HG03571 (cell line): ENCODE measurements around the gene CEP112.
"Not testable (repeated sequence)": the region's sequence is repeated elsewhere in the genome, so short reads cannot be mapped to it uniquely, and the experiment has no call there.

Source experiments
- ATAC-seq: cut with Tn5 transposase; IDR thresholded peaks from one replicate; pipeline ENCODE4 v1.9.1; 2021; ENCODE audit not compliant: unreplicated experiment

The CEP112 gene

DNA sequence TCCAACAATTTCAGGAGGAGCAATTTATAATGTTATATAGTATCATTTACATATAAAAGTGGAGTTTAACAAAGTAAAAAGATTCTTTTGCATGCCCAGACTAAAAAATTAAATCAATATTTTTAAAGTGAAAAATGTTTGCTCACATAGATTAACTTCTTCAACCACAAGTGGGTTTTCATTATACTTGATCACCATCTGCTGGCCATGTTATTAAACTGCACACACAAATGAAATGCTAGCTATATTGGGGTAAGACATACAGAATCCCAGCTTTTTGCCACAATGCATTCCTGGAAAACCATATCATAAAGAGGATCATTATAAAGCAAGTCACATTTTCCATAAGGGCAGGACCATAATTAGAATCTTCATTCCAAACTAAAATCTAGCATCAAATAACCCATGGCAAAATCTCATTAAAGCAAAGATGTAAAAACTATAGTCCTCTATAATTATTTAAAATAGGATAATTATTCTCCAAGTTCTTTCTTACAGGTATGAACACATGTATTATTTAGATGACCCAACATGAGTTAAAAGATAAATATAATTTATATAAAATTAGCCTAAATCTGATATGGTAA lies 26.3 kb downstream of the CEP112 start:
- no peak for ATAC-seq

- ATAC-seq: not testable (repeated sequence)
Observed at GRCh38 chr17:66155055-66155454, 36.9 kb downstream of the CEP112 start.

DNA sequence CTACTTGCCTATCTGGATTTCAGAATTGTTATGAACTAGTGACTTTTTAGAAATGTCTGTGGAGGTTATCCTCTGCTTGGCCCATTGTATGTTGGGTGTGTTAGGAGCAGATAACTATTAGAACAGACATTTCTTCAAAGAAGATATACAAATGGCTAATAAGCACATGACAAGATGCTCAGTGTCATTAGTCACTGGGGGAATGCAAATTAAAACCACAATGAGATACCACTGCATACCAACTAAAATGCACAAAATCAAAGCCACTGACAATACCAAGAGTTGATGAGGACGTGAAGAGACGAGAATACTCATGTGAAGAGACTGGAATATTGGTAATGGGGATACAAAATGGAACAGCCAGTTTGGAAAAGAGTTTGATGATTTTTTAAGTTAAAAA lies 39.2 kb downstream of the CEP112 start:
- no peak for ATAC-seq

GRCh38 chr17:66150708-66151107 lies 41.2 kb downstream of the CEP112 start:
- ATAC-seq: no peak

- ATAC-seq: no peak
Observed at GRCh38 chr17:66149562-66149961, 42.4 kb downstream of the CEP112 start.

GRCh38 chr17:66146394-66146793 lies 45.5 kb downstream of the CEP112 start:
- no peak for ATAC-seq

GRCh38 chr17:66143657-66144282 lies 48.2 kb downstream of the CEP112 start:
- no peak for ATAC-seq

GRCh38 chr17:66142428-66142827 lies 49.5 kb downstream of the CEP112 start:
- ATAC-seq: no peak

GRCh38 chr17:66138120-66138519 lies 53.8 kb downstream of the CEP112 start:
- ATAC-seq: no peak

DNA sequence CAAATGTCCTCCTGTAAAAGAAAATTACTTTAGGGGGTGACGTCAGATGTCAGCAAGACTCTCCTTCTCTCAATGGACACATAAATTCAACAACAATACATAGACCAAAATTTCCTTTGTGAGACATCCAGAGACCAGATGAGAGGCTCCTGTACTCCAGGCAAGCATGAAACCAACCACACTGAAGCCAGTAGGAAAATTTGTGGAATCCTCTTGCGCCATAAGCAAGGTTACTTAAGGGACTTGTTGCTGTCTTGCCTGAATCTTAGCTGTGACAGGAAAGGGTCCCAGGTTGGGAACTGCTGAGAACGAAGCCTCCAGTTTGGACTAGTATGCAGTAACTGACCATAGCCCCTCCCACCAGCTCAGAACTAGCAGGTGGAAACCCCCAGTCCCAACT lies 56.0 kb downstream of the CEP112 start:
- no peak for ATAC-seq

GRCh38 chr17:66135219-66135618 lies 56.7 kb downstream of the CEP112 start:
- ATAC-seq: no peak

GRCh38 chr17:66129759-66130158 lies 62.2 kb downstream of the CEP112 start:
- no peak for ATAC-seq

GRCh38 chr17:66126231-66126630 lies 65.7 kb downstream of the CEP112 start:
- no peak for ATAC-seq

GRCh38 chr17:66123163-66123562 lies 68.8 kb downstream of the CEP112 start:
- no peak for ATAC-seq

- ATAC-seq: no peak
Observed at GRCh38 chr17:66115246-66115645, 76.7 kb downstream of the CEP112 start.

- no peak for ATAC-seq
Observed at GRCh38 chr17:66114609-66115008, 77.3 kb downstream of the CEP112 start.

- ATAC-seq: no peak
Observed at GRCh38 chr17:66107731-66108130, 84.2 kb downstream of the CEP112 start.

- no peak for ATAC-seq
Observed at GRCh38 chr17:66098040-66098439, 93.9 kb downstream of the CEP112 start.

DNA sequence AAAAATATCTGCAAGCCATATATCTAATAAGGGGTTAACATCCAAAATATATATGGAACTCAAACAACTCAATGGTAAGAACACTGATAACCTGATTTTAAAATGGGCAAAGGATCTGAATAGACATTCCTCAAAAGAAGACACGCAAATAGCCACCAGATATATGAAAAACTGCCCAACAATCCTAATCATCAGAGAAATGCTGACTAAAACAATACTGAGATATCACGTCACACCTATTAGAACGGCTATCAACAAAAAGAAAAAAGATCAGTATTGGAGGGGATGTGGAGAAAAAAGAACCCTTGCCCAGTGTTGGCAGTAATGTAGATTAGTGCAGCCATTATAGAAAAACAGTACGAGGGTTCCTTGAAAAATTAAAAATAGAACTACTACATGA lies 97.2 kb downstream of the CEP112 start:
- ATAC-seq: no peak

GRCh38 chr17:66091445-66092080 lies 100.4 kb downstream of the CEP112 start:
- ATAC-seq: no peak

GRCh38 chr17:66089764-66090163 lies 102.2 kb downstream of the CEP112 start:
- no peak for ATAC-seq

GRCh38 chr17:66088173-66088572 lies 103.8 kb downstream of the CEP112 start:
- ATAC-seq: no peak

GRCh38 chr17:66087073-66087472 lies 104.9 kb downstream of the CEP112 start:
- no peak for ATAC-seq
